Measurements from ENCODE around the gene RIC8B. TPM values are rescaled to one million over a fixed set of nuclear protein-coding genes. Genes with fewer than 3 reads are reported as not detected.

RIC8B gene
- polyA plus RNA-seq, 1 donor (not counting 4 experiments of a cell fraction or from before 2014, with no cell fraction given): 6.8 TPM

DNA sequence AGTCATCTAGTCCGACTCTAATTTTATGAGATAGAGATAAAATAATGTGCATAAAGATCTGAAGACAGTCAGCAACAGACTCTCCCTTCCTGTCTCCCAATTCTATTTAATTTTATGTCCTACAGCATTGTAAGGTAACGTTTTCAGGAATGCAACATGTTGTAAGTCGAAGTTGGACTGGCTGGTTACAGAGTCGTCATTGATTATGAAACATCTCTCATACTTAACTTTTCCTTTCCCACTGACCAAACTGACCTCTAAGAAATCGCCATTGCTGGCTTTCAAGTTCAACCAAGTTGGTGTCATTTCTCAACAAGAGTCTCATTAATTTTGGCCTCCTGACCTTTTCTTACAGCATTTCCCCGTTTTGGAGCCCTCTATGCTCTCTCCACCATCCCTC, 4.9 kb upstream of the RIC8B start:
- Histone ChIP-seq H3K27ac (ENCODE audit: control insufficient read depth, insufficient read depth, low read length) (no peak overlapping the region), H4K20me1 (ENCODE audit: control insufficient read depth, extremely low read depth, insufficient read depth, low read length) (no peaks in the 10 kb centered on the region), H2AFZ (ENCODE audit: control insufficient read depth, low read length) (no peak overlapping the region), H3K4me2 (ENCODE audit: control insufficient read depth, extremely low read depth, insufficient read depth, low read depth, low read length) (no peak overlapping the region), H3K4me1 (ENCODE audit: control insufficient read depth, extremely low read depth, insufficient read depth, low read length) (no peaks in the 10 kb centered on the region), H3K9me1 (ENCODE audit: control insufficient read depth, extremely low read depth, insufficient read depth, low read length) (no peaks in the 10 kb centered on the region), H3K4me3 (ENCODE audit: control insufficient read depth in 2 of 3, extremely low read depth in 1 of 3, insufficient read depth in 2 of 3, low read depth in 1 of 3, low read length in 3 of 3) (no peak overlapping the region), H3K79me2 (ENCODE audit: control insufficient read depth, insufficient read depth, low read length) (no peaks in the 10 kb centered on the region), H3K36me3 (ENCODE audit: control insufficient read depth in 2 of 2, extremely low read depth in 1 of 2, insufficient read depth in 2 of 2, low read length in 2 of 2) (no peaks in the 10 kb centered on the region), H3K9me3 (ENCODE audit: control insufficient read depth, low read depth, low read length) (no peaks in the 10 kb centered on the region), H3K27me3 (ENCODE audit: control insufficient read depth, extremely low read depth, insufficient read depth, low read length) (peaks cover 10% of the 10 kb centered on the region), H3K9ac (ENCODE audit: control insufficient read depth, extremely low read depth, insufficient read depth, low read length) (no peak overlapping the region)
- FAIRE-seq (no peak), DNase-seq (ENCODE audit: low read depth, low spot score) (no peak)
- dilution Hi-C loops (cut with MboI; ENCODE audit: extremely low pct_ligation_motif_present, low sequenced_read_pairs): no loop called here
- TF ChIP-seq EZH2 (IDR thresholded peaks at IDR 0.05; ENCODE audit: low read length): no peak
- TF ChIP-seq, protein P1, sequence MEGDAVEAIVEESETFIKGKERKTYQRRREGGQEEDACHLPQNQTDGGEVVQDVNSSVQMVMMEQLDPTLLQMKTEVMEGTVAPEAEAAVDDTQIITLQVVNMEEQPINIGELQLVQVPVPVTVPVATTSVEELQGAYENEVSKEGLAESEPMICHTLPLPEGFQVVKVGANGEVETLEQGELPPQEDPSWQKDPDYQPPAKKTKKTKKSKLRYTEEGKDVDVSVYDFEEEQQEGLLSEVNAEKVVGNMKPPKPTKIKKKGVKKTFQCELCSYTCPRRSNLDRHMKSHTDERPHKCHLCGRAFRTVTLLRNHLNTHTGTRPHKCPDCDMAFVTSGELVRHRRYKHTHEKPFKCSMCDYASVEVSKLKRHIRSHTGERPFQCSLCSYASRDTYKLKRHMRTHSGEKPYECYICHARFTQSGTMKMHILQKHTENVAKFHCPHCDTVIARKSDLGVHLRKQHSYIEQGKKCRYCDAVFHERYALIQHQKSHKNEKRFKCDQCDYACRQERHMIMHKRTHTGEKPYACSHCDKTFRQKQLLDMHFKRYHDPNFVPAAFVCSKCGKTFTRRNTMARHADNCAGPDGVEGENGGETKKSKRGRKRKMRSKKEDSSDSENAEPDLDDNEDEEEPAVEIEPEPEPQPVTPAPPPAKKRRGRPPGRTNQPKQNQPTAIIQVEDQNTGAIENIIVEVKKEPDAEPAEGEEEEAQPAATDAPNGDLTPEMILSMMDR (optimal IDR thresholded peaks at IDR 0.05 in 1 of 3, IDR thresholded peaks at IDR 0.05 in 1 of 3, conservative IDR thresholded peaks at IDR 0.05 in 1 of 3; ENCODE audit: extremely low read depth in 1 of 3, insufficient read depth in 2 of 3, low read length in 3 of 3): no peak

DNA sequence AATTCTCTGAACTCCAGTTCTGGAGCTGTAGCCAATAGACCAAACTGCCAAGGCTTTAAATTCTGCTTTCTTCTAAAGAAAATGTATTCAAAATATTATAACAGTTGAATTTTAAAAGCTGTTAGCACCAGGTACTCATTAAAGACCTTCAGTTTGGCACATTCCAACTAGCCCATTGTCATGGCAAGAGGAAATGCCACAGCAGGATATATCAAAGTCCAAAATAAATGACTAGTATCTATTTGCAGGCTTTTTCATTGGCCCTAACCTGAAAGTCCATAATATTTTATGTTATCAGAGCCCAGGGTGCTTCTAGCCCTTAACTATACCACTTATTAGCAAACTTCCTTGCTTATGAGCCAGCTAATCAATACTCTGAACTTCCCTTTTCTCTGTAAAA, 3.1 kb upstream of the RIC8B start:
- Histone ChIP-seq H3K36me3 (ENCODE audit: control insufficient read depth in 2 of 2, extremely low read depth in 1 of 2, insufficient read depth in 2 of 2, low read length in 2 of 2) (peaks cover 0 to 1% of the 10 kb centered on the region in 2 experiments), H3K27me3 (ENCODE audit: control insufficient read depth, extremely low read depth, insufficient read depth, low read length) (peaks cover 10% of the 10 kb centered on the region), H3K9ac (ENCODE audit: control insufficient read depth, extremely low read depth, insufficient read depth, low read length) (no peak overlapping the region), H3K4me1 (ENCODE audit: control insufficient read depth, extremely low read depth, insufficient read depth, low read length) (peaks cover 7% of the 10 kb centered on the region), H3K4me2 (ENCODE audit: control insufficient read depth, extremely low read depth, insufficient read depth, low read depth, low read length) (no peak overlapping the region), H3K9me1 (ENCODE audit: control insufficient read depth, extremely low read depth, insufficient read depth, low read length) (no peaks in the 10 kb centered on the region), H4K20me1 (ENCODE audit: control insufficient read depth, extremely low read depth, insufficient read depth, low read length) (no peaks in the 10 kb centered on the region), H3K9me3 (ENCODE audit: control insufficient read depth, low read depth, low read length) (no peaks in the 10 kb centered on the region), H3K79me2 (ENCODE audit: control insufficient read depth, insufficient read depth, low read length) (peaks cover 18% of the 10 kb centered on the region), H3K27ac (ENCODE audit: control insufficient read depth, insufficient read depth, low read length) (no peak overlapping the region), H3K4me3 (ENCODE audit: control insufficient read depth in 2 of 3, extremely low read depth in 1 of 3, insufficient read depth in 2 of 3, low read depth in 1 of 3, low read length in 3 of 3) (no peak overlapping the region), H2AFZ (ENCODE audit: control insufficient read depth, low read length) (no peak overlapping the region)
- TF ChIP-seq EZH2 (IDR thresholded peaks at IDR 0.05; ENCODE audit: low read length): no peak
- TF ChIP-seq, protein P1 (optimal IDR thresholded peaks at IDR 0.05 in 1 of 3, IDR thresholded peaks at IDR 0.05 in 1 of 3, conservative IDR thresholded peaks at IDR 0.05 in 1 of 3; ENCODE audit: extremely low read depth in 1 of 3, insufficient read depth in 2 of 3, low read length in 3 of 3): no peak
- DNase-seq (ENCODE audit: low read depth, low spot score) (no peak), FAIRE-seq (no peak)
- dilution Hi-C loops (cut with MboI; ENCODE audit: extremely low pct_ligation_motif_present, low sequenced_read_pairs): no loop called here

All from keratinocyte (primary cell).